ENCODE data around the gene CROCC2.

The CROCC2 gene

GRCh38 chr2:240915526-240916341 is 9.6 kb downstream of the CROCC2 start:
- Histone ChIP-seq H3K79me2 (ENCODE audit: insufficient read depth, low read length) (no peaks in the 10 kb centered on the region), H3K36me3 (ENCODE audit: insufficient read depth, low read length) (no peaks in the 10 kb centered on the region), H2AFZ (ENCODE audit: low read depth, low read length) (no peak overlapping the region), H4K20me1 (ENCODE audit: insufficient read depth, low read length) (no peaks in the 10 kb centered on the region; the same call in 1 of the 2 replicates), H3K9me3 (ENCODE audit: insufficient read depth, low read length, severe bottlenecking) (no peaks in the 10 kb centered on the region), H3K9ac (ENCODE audit: low read depth, low read length) (no peak overlapping the region), H3K27ac (ENCODE audit: low read length) (no peak overlapping the region), H3K4me1 (ENCODE audit: insufficient read depth, low read length) (no peaks in the 10 kb centered on the region), H3K27me3 (ENCODE audit: insufficient read depth, low read length, poor library complexity) (peaks cover 5% of the 10 kb centered on the region), H3K4me2 (ENCODE audit: insufficient read depth, low read length) (no peak overlapping the region), H3K4me3 (ENCODE audit: low read depth in 1 of 2, low read length in 2 of 2) (no peak overlapping the region)
- DNase-seq (no peak), ATAC-seq (ENCODE audit: insufficient read depth, low read depth) (no peak)
- TF ChIP-seq EZH2 (IDR thresholded peaks at IDR 0.05; ENCODE audit: borderline replicate concordance, low read depth, low read length, severe bottlenecking): no peak
- TF ChIP-seq CTCF (IDR thresholded peaks at IDR 0.05; ENCODE audit: borderline replicate concordance, extremely low read depth, low read length, poor library complexity, severe bottlenecking): no peak

GRCh38 chr2:240916571-240917008 is 10.5 kb downstream of the CROCC2 start:
- H3K9ac ChIP-seq (ENCODE audit: low read depth, low read length): no peak overlapping the region
- H2AFZ ChIP-seq (ENCODE audit: low read depth, low read length): no peak overlapping the region
- TF ChIP-seq EZH2 (IDR thresholded peaks at IDR 0.05; ENCODE audit: borderline replicate concordance, low read depth, low read length, severe bottlenecking) (no peak), CTCF (IDR thresholded peaks at IDR 0.05; ENCODE audit: borderline replicate concordance, extremely low read depth, low read length, poor library complexity, severe bottlenecking) (no peak)
- H3K9me3 ChIP-seq (ENCODE audit: insufficient read depth, low read length, severe bottlenecking): no peaks in the 10 kb centered on the region
- no peak overlapping the region for H3K4me2 ChIP-seq (ENCODE audit: insufficient read depth, low read length)
- no peaks in the 10 kb centered on the region; the same call in 1 of the 2 replicates for H4K20me1 ChIP-seq (ENCODE audit: insufficient read depth, low read length)
- H3K27ac ChIP-seq (ENCODE audit: low read length): no peak overlapping the region
- ATAC-seq (ENCODE audit: insufficient read depth, low read depth) (no peak), DNase-seq (no peak)
- no peaks in the 10 kb centered on the region for H3K79me2 ChIP-seq (ENCODE audit: insufficient read depth, low read length)
- peaks cover 5% of the 10 kb centered on the region for H3K27me3 ChIP-seq (ENCODE audit: insufficient read depth, low read length, poor library complexity)
- H3K4me1 ChIP-seq (ENCODE audit: insufficient read depth, low read length): no peaks in the 10 kb centered on the region
- no peak overlapping the region for H3K4me3 ChIP-seq (ENCODE audit: low read depth in 1 of 2, low read length in 2 of 2)
- H3K36me3 ChIP-seq (ENCODE audit: insufficient read depth, low read length): no peaks in the 10 kb centered on the region

GRCh38 chr2:240917009-240917683 is 11.0 kb downstream of the CROCC2 start:
- Histone ChIP-seq H3K27ac (ENCODE audit: low read length) (no peak overlapping the region), H3K9me3 (ENCODE audit: insufficient read depth, low read length, severe bottlenecking) (no peaks in the 10 kb centered on the region), H3K9ac (ENCODE audit: low read depth, low read length) (no peak overlapping the region), H2AFZ (ENCODE audit: low read depth, low read length) (no peak overlapping the region), H3K27me3 (ENCODE audit: insufficient read depth, low read length, poor library complexity) (peaks cover under 1% of the 10 kb centered on the region), H3K4me2 (ENCODE audit: insufficient read depth, low read length) (no peak overlapping the region), H3K36me3 (ENCODE audit: insufficient read depth, low read length) (no peaks in the 10 kb centered on the region), H3K79me2 (ENCODE audit: insufficient read depth, low read length) (no peaks in the 10 kb centered on the region), H4K20me1 (ENCODE audit: insufficient read depth, low read length) (no peaks in the 10 kb centered on the region; the same call in 1 of the 2 replicates), H3K4me1 (ENCODE audit: insufficient read depth, low read length) (no peaks in the 10 kb centered on the region), H3K4me3 (ENCODE audit: low read depth in 1 of 2, low read length in 2 of 2) (no peak overlapping the region)
- TF ChIP-seq CTCF (IDR thresholded peaks at IDR 0.05; ENCODE audit: borderline replicate concordance, extremely low read depth, low read length, poor library complexity, severe bottlenecking): no peak
- TF ChIP-seq EZH2 (IDR thresholded peaks at IDR 0.05; ENCODE audit: borderline replicate concordance, low read depth, low read length, severe bottlenecking): no peak
- DNase-seq (no peak), ATAC-seq (ENCODE audit: insufficient read depth, low read depth) (no peak)

Measured in DND-41 (cell line).